LNCaP clone FGC (cell line): Measurements from ENCODE around the gene TEF.

Source experiments
- DNase-seq: peaks from one replicate; pipeline ENCODE4 v3.0.0-alpha.2; 2011; ENCODE audit warnings: low read depth
- H3K4me3 ChIP-seq: 2 replicates; pipeline ENCODE4 v1.5.1; 2011; ENCODE audit warnings: mild to moderate bottlenecking, low read depth, low read length, control low read depth
- CTCF ChIP-seq: IDR thresholded peaks from 2 replicates; pipeline ENCODE4 v1.5.1; 2012; ENCODE audit warnings: mild to moderate bottlenecking; ENCODE audit not compliant: control insufficient read depth, insufficient read depth; ENCODE audit errors: extremely low read depth

TEF gene

GRCh38 chr22:41353862-41354575 lies 27.7 kb upstream of the TEF start:
- DNase-seq = no peak
- no peak overlapping the region for H3K4me3 ChIP-seq
- TF ChIP-seq CTCF = no peak

GRCh38 chr22:41354979-41355378 lies 26.8 kb upstream of the TEF start:
- DNase-seq = no peak
- no peak overlapping the region for H3K4me3 ChIP-seq
- TF ChIP-seq CTCF = no peak

GRCh38 chr22:41355895-41356294 lies 25.8 kb upstream of the TEF start:
- DNase-seq = no peak
- H3K4me3 ChIP-seq = no peak overlapping the region
- TF ChIP-seq CTCF = no peak

DNA sequence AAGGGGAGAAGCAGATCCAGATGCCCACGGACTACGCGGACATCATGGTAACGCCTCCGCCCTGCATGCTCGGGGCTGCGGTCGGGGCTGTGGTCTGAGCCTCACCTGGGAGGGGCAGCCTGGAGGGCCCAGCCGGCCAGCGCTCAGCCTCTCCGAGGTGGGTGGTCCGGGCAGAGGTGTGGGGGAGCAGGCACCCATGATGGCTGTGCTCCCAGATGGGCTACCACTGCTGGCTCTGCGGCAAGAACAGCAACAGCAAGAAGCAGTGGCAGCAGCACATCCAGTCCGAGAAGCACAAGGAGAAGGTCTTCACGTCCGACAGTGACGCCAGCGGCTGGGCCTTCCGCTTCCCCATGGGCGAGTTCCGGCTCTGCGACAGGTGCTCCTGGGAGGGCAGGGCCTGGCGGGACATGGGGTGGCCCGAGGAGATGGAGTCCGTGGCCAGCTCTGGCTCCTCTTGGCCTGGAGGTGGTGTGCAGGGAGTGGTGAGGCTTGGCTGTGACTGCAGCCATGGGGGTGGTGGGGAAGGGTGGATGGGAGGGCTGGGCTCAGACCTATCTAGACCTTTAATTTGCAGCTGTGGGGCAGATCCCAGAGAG lies 25.2 kb upstream of the TEF start:
- no peak for DNase-seq
- no peak overlapping the region for H3K4me3 ChIP-seq
- TF ChIP-seq CTCF = no peak

DNA sequence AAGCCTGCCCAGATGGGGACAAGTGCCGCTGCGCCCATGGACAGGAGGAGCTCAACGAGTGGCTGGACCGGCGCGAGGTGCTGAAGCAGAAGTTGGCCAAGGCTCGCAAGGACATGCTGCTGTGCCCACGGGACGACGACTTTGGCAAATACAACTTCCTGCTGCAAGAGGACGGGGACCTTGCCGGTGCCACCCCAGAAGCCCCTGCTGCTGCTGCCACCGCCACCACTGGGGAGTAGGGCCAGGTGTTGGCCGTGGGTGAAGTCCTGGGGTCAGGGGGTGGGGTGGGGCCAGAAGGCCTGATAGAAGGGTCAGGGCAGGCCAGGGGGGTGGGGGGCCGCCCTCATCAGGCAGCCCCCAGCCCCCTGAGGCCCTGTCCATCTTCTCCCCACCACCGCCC lies 24.6 kb upstream of the TEF start:
- no peak for TF ChIP-seq CTCF
- no peak overlapping the region for H3K4me3 ChIP-seq
- no peak for DNase-seq

GRCh38 chr22:41358927-41359326 lies 22.8 kb upstream of the TEF start:
- DNase-seq = no peak
- TF ChIP-seq CTCF = no peak
- no peak overlapping the region for H3K4me3 ChIP-seq

DNA sequence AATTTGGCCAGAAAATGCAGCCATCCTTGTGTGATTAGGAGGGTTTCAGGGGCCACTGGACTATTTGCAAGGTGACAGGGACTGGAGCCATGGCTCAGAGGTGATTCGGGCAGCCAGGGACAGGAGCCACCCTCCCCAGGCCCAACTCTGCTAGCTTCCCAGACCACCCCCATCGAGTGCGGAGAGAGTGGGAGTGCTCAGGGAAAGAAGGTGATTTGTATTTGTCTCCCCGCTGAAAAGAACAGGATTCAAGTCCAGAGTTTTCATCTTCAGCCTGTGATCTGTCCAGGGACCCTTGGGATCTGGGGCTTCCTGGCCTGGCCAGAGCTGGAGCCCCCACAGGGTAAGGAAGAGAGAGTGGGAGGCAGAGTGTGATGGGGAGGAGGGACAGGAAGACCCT lies 22.4 kb upstream of the TEF start:
- no peak for TF ChIP-seq CTCF
- DNase-seq = no peak
- H3K4me3 ChIP-seq = no peak overlapping the region
